ENCODE measurements around the gene RTEL1. TPM values are rescaled to one million over a fixed set of nuclear protein-coding genes. Genes with fewer than 3 reads are reported as not detected.

RTEL1 gene
- total and polyA plus RNA-seq, 2 experiments from 2014 or later: 14.8 to 14.9 TPM

DNA sequence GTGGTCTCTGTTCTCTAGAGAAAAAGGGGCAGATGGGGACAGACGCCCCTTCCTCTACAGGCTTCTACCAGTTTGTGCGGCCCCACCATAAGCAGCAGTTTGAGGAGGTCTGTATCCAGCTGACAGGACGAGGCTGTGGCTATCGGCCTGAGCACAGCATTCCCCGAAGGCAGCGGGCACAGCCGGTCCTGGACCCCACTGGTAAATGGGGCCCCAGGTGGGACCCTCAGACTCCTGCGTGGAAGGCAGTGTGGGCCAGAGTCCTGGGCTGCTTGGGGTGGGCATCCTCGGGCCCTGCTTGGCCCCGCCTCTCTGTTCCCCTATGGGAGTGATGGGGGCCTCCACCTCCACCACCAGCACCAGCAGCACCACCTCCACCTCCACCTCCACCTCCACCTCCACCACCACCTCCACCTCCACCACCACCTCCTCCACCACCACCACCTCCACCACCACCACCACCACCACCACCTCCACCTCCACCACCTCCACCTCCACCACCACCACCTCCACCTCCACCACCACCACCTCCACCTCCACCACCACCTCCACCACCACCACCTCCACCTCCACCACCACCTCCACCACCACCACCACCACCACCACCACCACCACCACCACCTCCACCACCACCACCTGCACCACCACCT lies 35.1 kb downstream of the RTEL1 start:
- Histone ChIP-seq H3K4me3 (no peak overlapping the region), H3K4me1 (ENCODE audit: low read depth) (peaks cover 6% of the 10 kb centered on the region), H3K36me3 (no peaks in the 10 kb centered on the region), H3K27ac (peak overlapping the region; percentile 43), H3K9me3 (ENCODE audit: low read depth) (no peaks in the 10 kb centered on the region), H3K27me3 (no peaks in the 10 kb centered on the region)
- TF ChIP-seq, protein P1, sequence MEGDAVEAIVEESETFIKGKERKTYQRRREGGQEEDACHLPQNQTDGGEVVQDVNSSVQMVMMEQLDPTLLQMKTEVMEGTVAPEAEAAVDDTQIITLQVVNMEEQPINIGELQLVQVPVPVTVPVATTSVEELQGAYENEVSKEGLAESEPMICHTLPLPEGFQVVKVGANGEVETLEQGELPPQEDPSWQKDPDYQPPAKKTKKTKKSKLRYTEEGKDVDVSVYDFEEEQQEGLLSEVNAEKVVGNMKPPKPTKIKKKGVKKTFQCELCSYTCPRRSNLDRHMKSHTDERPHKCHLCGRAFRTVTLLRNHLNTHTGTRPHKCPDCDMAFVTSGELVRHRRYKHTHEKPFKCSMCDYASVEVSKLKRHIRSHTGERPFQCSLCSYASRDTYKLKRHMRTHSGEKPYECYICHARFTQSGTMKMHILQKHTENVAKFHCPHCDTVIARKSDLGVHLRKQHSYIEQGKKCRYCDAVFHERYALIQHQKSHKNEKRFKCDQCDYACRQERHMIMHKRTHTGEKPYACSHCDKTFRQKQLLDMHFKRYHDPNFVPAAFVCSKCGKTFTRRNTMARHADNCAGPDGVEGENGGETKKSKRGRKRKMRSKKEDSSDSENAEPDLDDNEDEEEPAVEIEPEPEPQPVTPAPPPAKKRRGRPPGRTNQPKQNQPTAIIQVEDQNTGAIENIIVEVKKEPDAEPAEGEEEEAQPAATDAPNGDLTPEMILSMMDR (IDR thresholded peaks at IDR 0.05; ENCODE audit: low read depth, low read length): no peak
- DNase-seq (ENCODE audit: low read depth in 1 of 2, low spot score in 1 of 2): no peak

DNA sequence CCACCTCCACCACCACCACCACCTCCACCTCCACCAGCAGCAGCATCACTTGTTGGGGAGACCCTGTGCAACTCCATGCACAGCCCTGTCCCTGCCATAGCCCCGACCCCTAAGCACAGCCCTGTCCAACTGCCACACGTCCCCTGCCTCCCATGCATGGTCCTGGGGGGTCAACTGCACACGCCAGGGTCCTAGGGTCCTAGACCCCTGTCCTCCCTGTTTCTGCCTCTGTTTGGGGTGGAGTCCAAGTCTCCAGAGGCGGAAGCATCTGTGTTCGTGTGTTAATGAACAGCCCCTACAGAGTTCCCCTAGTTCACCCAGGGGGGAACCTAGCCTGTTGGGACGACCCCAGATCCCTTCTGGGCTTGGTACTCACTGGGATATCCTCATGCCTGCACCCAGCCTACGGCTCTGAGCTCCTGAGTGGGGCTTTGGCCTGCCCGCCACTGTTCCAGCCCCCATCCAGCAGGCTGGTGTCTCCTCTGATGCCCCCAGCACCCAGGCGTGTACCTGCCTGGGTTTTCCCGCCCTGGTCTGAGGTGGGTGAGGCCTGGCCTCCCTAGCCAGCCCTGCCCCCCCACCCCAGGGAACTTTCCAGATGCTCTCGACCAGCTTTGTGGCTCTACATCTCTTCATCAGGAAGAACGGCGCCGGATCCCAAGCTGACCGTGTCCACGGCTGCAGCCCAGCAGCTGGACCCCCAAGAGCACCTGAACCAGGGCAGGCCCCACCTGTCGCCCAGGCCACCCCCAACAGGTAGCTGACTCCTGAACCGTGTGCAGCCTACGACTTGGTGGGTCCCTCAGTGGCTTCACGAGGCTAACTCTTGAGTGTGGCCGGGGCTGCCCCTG lies 35.8 kb downstream of the RTEL1 start:
- Histone ChIP-seq H3K9me3 (ENCODE audit: low read depth) (no peaks in the 10 kb centered on the region), H3K27ac (no peak overlapping the region), H3K36me3 (no peaks in the 10 kb centered on the region), H3K4me1 (ENCODE audit: low read depth) (peaks cover 6% of the 10 kb centered on the region), H3K4me3 (no peak overlapping the region), H3K27me3 (no peaks in the 10 kb centered on the region)
- DNase-seq (ENCODE audit: low read depth in 1 of 2, low spot score in 1 of 2): no peak
- TF ChIP-seq, protein P1 (IDR thresholded peaks at IDR 0.05; ENCODE audit: low read depth, low read length): no peak

DNA sequence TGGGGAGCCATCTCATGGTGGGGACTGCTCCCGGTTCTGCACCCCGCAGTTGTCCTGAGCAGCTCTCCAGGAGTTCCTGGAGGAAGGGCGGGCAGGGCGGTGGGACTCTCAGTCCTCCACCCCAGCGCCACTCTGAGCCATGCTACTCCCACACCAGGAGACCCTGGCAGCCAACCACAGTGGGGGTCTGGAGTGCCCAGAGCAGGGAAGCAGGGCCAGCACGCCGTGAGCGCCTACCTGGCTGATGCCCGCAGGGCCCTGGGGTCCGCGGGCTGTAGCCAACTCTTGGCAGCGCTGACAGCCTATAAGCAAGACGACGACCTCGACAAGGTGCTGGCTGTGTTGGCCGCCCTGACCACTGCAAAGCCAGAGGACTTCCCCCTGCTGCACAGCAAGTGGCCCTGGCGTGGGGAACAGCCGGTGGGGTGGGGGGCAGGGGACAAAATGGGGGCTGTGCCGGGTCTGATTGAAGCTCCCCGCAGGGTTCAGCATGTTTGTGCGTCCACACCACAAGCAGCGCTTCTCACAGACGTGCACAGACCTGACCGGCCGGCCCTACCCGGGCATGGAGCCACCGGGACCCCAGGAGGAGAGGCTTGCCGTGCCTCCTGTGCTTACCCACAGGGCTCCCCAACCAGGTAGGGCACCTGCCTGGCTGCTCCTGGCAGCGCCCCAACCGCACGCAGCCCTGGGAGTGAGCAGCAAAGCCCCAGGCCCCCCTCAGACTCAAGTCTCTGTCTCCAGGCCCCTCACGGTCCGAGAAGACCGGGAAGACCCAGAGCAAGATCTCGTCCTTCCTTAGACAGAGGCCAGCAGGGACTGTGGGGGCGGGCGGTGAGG lies 36.7 kb downstream of the RTEL1 start:
- TF ChIP-seq, protein P1 (IDR thresholded peaks at IDR 0.05; ENCODE audit: low read depth, low read length): no peak
- no peak overlapping the region for H3K4me3 ChIP-seq
- no peaks in the 10 kb centered on the region for H3K9me3 ChIP-seq (ENCODE audit: low read depth)
- no peaks in the 10 kb centered on the region for H3K27me3 ChIP-seq
- no peaks in the 10 kb centered on the region for H3K36me3 ChIP-seq
- no peak overlapping the region for H3K27ac ChIP-seq
- H3K4me1 ChIP-seq (ENCODE audit: low read depth): peaks cover 6% of the 10 kb centered on the region
- no peak for DNase-seq (ENCODE audit: low read depth in 1 of 2, low spot score in 1 of 2)

DNA sequence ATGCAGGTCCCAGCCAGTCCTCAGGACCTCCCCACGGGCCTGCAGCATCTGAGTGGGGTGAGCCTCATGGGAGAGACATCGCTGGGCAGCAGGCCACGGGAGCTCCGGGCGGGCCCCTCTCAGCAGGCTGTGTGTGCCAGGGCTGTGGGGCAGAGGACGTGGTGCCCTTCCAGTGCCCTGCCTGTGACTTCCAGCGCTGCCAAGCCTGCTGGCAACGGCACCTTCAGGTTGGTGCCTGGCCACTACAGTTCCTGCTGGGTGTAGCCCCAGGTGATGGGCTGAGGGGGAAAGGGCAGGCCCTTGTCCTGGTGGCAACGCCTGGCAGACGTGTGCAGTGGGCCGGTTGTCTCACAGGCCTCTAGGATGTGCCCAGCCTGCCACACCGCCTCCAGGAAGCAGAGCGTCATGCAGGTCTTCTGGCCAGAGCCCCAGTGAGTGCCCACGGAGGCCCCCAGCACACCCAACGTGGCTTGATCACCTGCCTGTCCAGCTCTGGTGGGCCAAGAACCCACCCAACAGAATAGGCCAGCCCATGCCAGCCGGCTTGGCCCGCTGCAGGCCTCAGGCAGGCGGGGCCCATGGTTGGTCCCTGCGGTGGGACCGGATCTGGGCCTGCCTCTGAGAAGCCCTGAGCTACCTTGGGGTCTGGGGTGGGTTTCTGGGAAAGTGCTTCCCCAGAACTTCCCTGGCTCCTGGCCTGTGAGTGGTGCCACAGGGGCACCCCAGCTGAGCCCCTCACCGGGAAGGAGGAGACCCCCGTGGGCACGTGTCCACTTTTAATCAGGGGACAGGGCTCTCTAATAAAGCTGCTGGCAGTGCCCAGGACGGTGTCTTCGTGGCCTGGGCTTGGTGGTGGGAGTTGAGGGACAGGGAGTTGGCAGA lies 37.6 kb downstream of the RTEL1 start:
- no peak for DNase-seq (ENCODE audit: low read depth in 1 of 2, low spot score in 1 of 2)
- no peaks in the 10 kb centered on the region for H3K9me3 ChIP-seq (ENCODE audit: low read depth)
- TF ChIP-seq, protein P1 (IDR thresholded peaks at IDR 0.05; ENCODE audit: low read depth, low read length): no peak
- no peak overlapping the region for H3K27ac ChIP-seq
- H3K36me3 ChIP-seq: no peaks in the 10 kb centered on the region
- H3K4me1 ChIP-seq (ENCODE audit: low read depth): peaks cover 6% of the 10 kb centered on the region
- H3K4me3 ChIP-seq: no peak overlapping the region
- H3K27me3 ChIP-seq: no peaks in the 10 kb centered on the region

DNA sequence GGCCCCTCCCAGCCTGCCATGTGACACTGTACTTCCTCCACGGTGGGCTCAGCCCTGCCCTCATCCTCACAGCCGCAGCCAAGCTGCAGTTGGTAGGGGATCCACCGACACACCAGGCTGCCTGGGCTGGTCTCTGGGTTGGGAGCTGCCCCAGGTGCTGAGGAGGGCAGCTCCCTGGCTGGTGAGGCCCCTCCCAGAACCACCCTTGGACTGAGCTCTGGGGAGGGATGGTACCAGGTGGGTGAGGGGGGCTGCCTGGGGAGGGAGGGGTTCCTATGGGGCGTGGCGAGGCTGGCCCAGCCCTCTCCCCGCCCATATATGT lies 38.2 kb downstream of the RTEL1 start:
- TF ChIP-seq, protein P1 (IDR thresholded peaks at IDR 0.05; ENCODE audit: low read depth, low read length): no peak
- Histone ChIP-seq H3K4me1 (ENCODE audit: low read depth) (peaks cover 6% of the 10 kb centered on the region), H3K36me3 (no peaks in the 10 kb centered on the region), H3K27me3 (no peaks in the 10 kb centered on the region), H3K4me3 (no peak overlapping the region), H3K9me3 (ENCODE audit: low read depth) (no peaks in the 10 kb centered on the region), H3K27ac (no peak overlapping the region)
- peak; percentile 41 to 46 for DNase-seq (ENCODE audit: low read depth in 1 of 2, low spot score in 1 of 2)
